CD4-positive, alpha-beta T cell treated with Interleukin-17A for 4 hours (primary cell): Measurements from ENCODE around the gene EYS.

ENCODE experiments used
- DNase-seq: peaks from one replicate; pipeline ENCODE4 v3.0.0-alpha.2; 2020; ENCODE audit warnings: mixed read lengths

The EYS gene

GRCh38 chr6:63676412-63677114 is 2030.5 kb downstream of the EYS start:
- DNase-seq, result no peak

GRCh38 chr6:63675138-63675537 is 2031.9 kb downstream of the EYS start:
- DNase-seq, result no peak

- DNase-seq, result no peak
Measured at GRCh38 chr6:63674635-63675034, 2032.4 kb downstream of the EYS start.

- DNase-seq, result no peak
Measured at GRCh38 chr6:63673692-63674091, 2033.3 kb downstream of the EYS start.

GRCh38 chr6:63672582-63673129 is 2034.4 kb downstream of the EYS start:
- DNase-seq, result no peak

- DNase-seq, result no peak
Measured at GRCh38 chr6:63671098-63671754, 2035.8 kb downstream of the EYS start.
